ENCODE results near the gene TAS2R41. TPM values are rescaled to one million over a fixed set of nuclear protein-coding genes. Genes with fewer than 3 reads are reported as not detected.

The TAS2R41 gene
- total RNA-seq, 4 donors from 2014 or later: 0.78 TPM; not detected in 3

DNA sequence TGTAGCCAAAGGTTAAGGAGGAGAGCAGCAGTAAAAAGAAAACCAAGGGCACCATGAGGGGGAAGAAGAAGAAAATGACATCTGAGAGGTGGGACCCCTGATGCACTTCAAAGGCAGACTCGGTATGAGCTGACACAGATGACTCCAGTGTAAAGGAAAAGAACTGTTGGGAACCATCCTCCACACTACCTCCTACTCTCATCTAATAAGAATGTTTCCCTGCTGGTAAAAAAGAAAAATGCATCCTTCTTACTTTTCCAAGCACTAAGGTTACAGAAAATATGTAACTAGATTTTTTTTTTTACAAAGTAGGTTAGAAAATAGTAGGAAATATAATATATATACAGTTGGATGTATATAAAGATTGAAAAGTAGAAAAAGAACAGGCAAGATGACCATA lies 16.9 kb downstream of the TAS2R41 start:
- WGBS, 2 donors: 70 to 81% methylated on average over 1 of the region's 1 CpG
- no peak for TF ChIP-seq POLR2A (IDR thresholded peaks at IDR 0.05)
- TF ChIP-seq, protein P1, sequence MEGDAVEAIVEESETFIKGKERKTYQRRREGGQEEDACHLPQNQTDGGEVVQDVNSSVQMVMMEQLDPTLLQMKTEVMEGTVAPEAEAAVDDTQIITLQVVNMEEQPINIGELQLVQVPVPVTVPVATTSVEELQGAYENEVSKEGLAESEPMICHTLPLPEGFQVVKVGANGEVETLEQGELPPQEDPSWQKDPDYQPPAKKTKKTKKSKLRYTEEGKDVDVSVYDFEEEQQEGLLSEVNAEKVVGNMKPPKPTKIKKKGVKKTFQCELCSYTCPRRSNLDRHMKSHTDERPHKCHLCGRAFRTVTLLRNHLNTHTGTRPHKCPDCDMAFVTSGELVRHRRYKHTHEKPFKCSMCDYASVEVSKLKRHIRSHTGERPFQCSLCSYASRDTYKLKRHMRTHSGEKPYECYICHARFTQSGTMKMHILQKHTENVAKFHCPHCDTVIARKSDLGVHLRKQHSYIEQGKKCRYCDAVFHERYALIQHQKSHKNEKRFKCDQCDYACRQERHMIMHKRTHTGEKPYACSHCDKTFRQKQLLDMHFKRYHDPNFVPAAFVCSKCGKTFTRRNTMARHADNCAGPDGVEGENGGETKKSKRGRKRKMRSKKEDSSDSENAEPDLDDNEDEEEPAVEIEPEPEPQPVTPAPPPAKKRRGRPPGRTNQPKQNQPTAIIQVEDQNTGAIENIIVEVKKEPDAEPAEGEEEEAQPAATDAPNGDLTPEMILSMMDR (IDR thresholded peaks at IDR 0.05): no peak
- DNase-seq (ENCODE audit: low spot score in 2 of 2): no peak
- intact Hi-C loops (cut with DNase I; ENCODE audit: low total_unique reads): no loop called here
- H3K4me3 ChIP-seq (ENCODE audit: low read depth, poor library complexity, severe bottlenecking): no peak overlapping the region

DNA sequence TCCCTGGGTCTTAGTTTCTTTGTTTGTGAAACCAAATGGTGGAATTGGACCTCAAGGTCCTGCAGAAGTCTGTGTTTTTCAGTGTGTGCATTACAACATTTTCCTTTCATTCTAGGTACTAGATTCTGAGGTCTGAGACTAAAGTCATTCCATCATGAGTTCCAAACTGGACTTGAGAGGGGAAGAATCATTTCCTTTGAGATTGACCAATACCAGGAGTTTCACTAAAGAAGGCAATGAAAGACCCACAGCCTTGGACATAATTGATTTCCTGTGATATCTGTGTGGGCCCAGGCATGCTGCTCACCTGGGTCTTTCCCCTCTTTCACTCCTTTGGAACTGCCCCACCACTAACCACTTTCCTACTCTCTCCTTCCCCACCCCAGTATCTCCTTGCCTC lies 18.2 kb downstream of the TAS2R41 start:
- DNase-seq (ENCODE audit: low spot score in 2 of 2): no peak
- intact Hi-C loops (cut with DNase I; ENCODE audit: low total_unique reads): no loop called here
- TF ChIP-seq, protein P1 (IDR thresholded peaks at IDR 0.05): no peak
- no peak for TF ChIP-seq POLR2A (IDR thresholded peaks at IDR 0.05)
- H3K4me3 ChIP-seq (ENCODE audit: low read depth, poor library complexity, severe bottlenecking): no peak overlapping the region

DNA sequence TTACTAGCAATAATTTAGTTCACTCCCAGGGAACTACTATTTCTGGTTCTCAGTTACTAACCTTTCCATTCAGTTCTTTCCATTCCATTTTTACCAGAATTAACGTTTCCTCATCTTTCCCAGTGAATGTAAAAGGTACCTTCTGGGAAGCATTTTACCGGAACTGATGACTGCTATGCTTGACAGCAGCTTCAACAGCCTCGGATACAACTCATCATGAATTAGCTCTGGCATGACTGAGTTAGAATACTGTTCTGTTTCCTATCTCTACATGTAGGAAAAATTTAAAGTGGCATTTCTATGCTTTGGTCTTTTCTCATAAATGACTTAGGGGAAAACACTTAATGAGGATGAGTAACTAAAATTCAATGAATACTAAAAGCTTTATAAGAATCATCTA lies 18.6 kb downstream of the TAS2R41 start:
- no peak for DNase-seq (ENCODE audit: low spot score in 2 of 2)
- TF ChIP-seq, protein P1 (IDR thresholded peaks at IDR 0.05): no peak
- no peak for TF ChIP-seq POLR2A (IDR thresholded peaks at IDR 0.05)
- no peak overlapping the region for H3K4me3 ChIP-seq (ENCODE audit: low read depth, poor library complexity, severe bottlenecking)
- intact Hi-C loops (cut with DNase I; ENCODE audit: low total_unique reads): no loop called here
- 63 to 88% methylated on average over 3 of the region's 3 CpGs for WGBS, 2 donors

DNA sequence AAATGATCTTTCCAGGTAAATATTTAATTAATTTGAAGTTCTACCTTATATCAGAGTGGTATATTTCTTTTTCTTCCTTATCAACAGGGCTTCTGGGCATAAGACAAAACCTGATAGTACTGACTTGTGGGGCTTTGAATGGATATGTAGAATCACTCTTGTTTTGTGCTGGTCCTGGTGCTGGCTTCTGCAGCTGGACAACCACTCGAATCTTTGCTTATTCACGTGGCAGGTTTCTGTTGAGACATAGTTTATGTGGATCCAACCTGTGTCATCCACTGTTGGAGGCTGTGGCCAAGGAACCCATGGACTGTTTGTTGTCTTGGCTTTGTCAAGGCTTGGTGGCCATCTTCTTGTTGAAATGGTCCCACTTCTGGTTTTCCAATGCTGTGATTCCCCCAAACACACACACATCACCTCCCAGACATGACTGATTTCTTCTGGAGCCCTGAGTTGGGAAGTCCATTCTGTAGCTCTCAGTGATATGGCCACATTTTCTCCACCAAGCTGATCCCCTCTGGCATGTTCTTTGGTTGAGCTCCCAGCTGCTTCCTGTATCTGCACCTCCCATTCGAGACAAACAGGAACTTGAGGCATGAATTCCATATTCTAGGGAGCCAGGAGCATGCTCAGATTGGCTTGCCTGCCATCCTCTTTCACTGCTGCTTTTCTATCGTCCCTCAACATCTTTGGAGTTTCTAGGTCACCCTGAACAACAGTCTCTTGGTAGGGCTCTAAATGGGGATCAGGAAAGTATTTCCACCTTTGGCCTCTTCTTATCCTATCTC lies 19.5 kb downstream of the TAS2R41 start:
- intact Hi-C loops (cut with DNase I; ENCODE audit: low total_unique reads): no loop called here
- no peak for TF ChIP-seq POLR2A (IDR thresholded peaks at IDR 0.05)
- TF ChIP-seq, protein P1 (IDR thresholded peaks at IDR 0.05): no peak
- 75 to 77% methylated on average over 4 of the region's 4 CpGs for WGBS, 2 donors
- H3K4me3 ChIP-seq (ENCODE audit: low read depth, poor library complexity, severe bottlenecking): no peak overlapping the region
- no peak for DNase-seq (ENCODE audit: low spot score in 2 of 2)

DNA sequence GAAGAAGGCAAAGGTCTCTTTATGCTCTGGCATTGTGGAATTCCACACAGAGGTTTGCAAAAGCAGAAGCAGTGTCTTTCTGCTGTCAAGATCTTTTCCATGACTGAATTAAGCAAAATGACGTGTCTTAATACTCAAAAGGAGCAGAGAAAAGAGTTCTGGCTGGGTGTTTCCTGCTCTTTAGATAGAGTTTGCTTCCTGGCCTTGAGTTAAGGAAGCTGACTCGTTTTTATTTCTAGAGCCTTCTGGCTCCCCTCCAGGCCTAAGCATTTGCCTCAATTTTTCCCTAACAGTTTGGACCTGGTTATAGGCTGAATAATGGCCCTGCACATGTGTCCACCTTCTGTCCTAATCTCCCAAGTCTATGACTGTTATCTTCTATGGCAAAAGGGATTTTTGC lies 21.6 kb downstream of the TAS2R41 start:
- TF ChIP-seq, protein P1 (IDR thresholded peaks at IDR 0.05): no peak
- TF ChIP-seq POLR2A (IDR thresholded peaks at IDR 0.05): no peak
- no peak for DNase-seq (ENCODE audit: low spot score in 2 of 2)
- WGBS, 2 donors: 22 to 23% methylated on average over 2 of the region's 2 CpGs
- intact Hi-C loops (cut with DNase I; ENCODE audit: low total_unique reads): no loop called here
- no peak overlapping the region for H3K4me3 ChIP-seq (ENCODE audit: low read depth, poor library complexity, severe bottlenecking)

All from lower leg skin (tissue), 4 donors.